SK-N-SH (cell line): ENCODE results near the gene DNAH1.
"Not testable (repeated sequence)": the region's sequence is repeated elsewhere in the genome, so short reads cannot be mapped to it uniquely, and the experiment has no call there.

Source experiments
- CTCF ChIP-seq: fragments of 200-600 bp; sonication (generic); IDR thresholded peaks from 2 replicates; pipeline ENCODE4 v1.6.1; 2017; ENCODE audit warnings: antibody characterized with exemption, mild to moderate bottlenecking, moderate library complexity
- EP300 ChIP-seq, 2 experiments: IDR thresholded peaks; 2 replicates each; pipeline versions ENCODE4 v1.4.0 to v1.6.1; 2012; ENCODE audit warnings: borderline replicate concordance in 1 of 2, low read depth in 1 of 2, low read length in 1 of 2
- EZH2phosphoT487 ChIP-seq: fragments of 200-600 bp; sonication (generic); IDR thresholded peaks from 2 replicates; pipeline ENCODE4 v1.6.1; 2017; ENCODE audit warnings: low read depth, mixed run types, mild to moderate bottlenecking, antibody characterized with exemption, moderate library complexity, borderline replicate concordance
- MEF2A ChIP-seq: IDR thresholded peaks from 2 replicates; pipeline ENCODE4 v1.4.0; 2012; ENCODE audit warnings: low read depth, borderline replicate concordance
- TCF12 ChIP-seq: IDR thresholded peaks from 2 replicates; pipeline ENCODE4 v1.4.0; 2012

- not testable (repeated sequence) for TF ChIP-seq TCF12; CTCF; MEF2A; EZH2phosphoT487; EP300 (IDR thresholded peaks at IDR 0.05; ENCODE audit: borderline replicate concordance in 1 of 2, low read depth in 1 of 2, low read length in 1 of 2)
Observed at GRCh38 chr3:52338131-52338530, 22.0 kb downstream of the DNAH1 start.
